HEK293 (cell line): ENCODE data around the gene MMP1.

Source experiments
- CTCF ChIP-seq: fragments of 450-650 bp; formaldehyde crosslinking; IDR thresholded peaks from 2 replicates; pipeline ENCODE4 v1.5.1; 2016; ENCODE audit warnings: missing biosample characterization, missing genetic modification characterization
- REST ChIP-seq: fragments of 450-650 bp; formaldehyde crosslinking; IDR thresholded peaks from 2 replicates; pipeline ENCODE4 v1.5.1; 2016; ENCODE audit warnings: missing biosample characterization, missing genetic modification characterization
- ZNF311 ChIP-seq: fragments of 450-650 bp; formaldehyde crosslinking; IDR thresholded peaks from 2 replicates; pipeline ENCODE4 v1.5.1; 2017; ENCODE audit warnings: missing biosample characterization, missing genetic modification characterization, borderline replicate concordance
- ZNF830 ChIP-seq: fragments of 450-650 bp; IDR thresholded peaks from 2 replicates; pipeline ENCODE4 v1.5.0; 2018; ENCODE audit warnings: missing biosample characterization, missing genetic modification characterization, low read depth, mild to moderate bottlenecking, moderate library complexity

GRCh38 chr11:102807921-102808320, 10.0 kb upstream of the MMP1 start:
- no peak for TF ChIP-seq REST (tag by site-specific recombination)
- no peak for TF ChIP-seq CTCF (tag by site-specific recombination)
- no peak for TF ChIP-seq ZNF311
- TF ChIP-seq ZNF830 (tag by site-specific recombination): no peak
